ENCODE measurements around the gene ZNF112.

GRCh38 chr19:44371815-44372480, 15.5 kb upstream of the ZNF112 start:
- no peak for TF ChIP-seq CTCF (IDR thresholded peaks at IDR 0.05)
- TF ChIP-seq JUNB (IDR thresholded peaks at IDR 0.05), result no peak
- no peak for TF ChIP-seq TP53 (CRISPR knock-in tag; IDR thresholded peaks at IDR 0.05)
- no peak for TF ChIP-seq KDM1A (IDR thresholded peaks at IDR 0.05; ENCODE audit: low read depth)
- TF ChIP-seq REST (IDR thresholded peaks at IDR 0.05), result no peak

Measured in A549 (cell line).